Measurements from ENCODE around the gene AFAP1.

AFAP1 gene

DNA sequence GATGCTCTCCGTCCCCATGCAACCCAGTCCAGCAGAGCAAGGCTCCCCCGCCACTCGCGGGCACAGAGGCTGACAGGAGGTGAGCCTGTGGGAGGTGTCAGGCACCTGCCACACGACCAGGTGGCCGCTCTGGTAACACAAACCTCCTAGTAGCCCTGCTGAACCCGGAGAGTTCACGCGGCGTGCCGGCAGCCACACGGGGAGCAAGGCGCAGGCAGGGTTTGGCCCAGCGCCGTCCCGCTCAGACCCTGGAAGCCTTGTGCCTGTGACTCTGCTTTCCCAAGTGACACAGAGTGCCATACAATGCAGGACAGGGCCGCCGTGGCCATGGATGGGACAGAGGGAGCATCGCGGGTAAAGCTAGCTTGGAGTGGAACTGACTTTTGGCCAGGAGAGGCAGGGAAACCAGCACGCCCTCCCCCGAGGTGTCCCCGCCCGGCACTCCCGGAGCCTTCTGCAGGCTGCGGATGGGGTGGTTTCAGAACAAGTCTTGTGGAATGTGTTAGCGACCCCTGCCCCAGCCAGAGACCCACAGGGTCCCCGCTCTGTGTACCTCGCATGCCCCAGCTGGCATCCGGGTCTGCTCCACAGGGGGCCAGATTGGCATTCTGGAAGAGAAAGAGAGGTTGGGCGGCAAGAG, 44.7 kb upstream of the AFAP1 start:
- no peaks in the 10 kb centered on the region for H3K36me3 ChIP-seq (replicated peaks)
- TF ChIP-seq, protein P1, sequence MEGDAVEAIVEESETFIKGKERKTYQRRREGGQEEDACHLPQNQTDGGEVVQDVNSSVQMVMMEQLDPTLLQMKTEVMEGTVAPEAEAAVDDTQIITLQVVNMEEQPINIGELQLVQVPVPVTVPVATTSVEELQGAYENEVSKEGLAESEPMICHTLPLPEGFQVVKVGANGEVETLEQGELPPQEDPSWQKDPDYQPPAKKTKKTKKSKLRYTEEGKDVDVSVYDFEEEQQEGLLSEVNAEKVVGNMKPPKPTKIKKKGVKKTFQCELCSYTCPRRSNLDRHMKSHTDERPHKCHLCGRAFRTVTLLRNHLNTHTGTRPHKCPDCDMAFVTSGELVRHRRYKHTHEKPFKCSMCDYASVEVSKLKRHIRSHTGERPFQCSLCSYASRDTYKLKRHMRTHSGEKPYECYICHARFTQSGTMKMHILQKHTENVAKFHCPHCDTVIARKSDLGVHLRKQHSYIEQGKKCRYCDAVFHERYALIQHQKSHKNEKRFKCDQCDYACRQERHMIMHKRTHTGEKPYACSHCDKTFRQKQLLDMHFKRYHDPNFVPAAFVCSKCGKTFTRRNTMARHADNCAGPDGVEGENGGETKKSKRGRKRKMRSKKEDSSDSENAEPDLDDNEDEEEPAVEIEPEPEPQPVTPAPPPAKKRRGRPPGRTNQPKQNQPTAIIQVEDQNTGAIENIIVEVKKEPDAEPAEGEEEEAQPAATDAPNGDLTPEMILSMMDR (IDR thresholded peaks at IDR 0.05; ENCODE audit: low read depth, low read length, missing control alignments): no peak
- no peak overlapping the region for H3K4me3 ChIP-seq (ENCODE audit: low read depth, low read length)
- H3K27me3 ChIP-seq (replicated peaks): no peaks in the 10 kb centered on the region
- H3K27ac ChIP-seq: no peak overlapping the region
- in situ Hi-C loops (cut with HindIII; ENCODE audit: low pct_ligation_motif_present, low sequenced_read_pairs): no loop called here
- no peak for DNase-seq

DNA sequence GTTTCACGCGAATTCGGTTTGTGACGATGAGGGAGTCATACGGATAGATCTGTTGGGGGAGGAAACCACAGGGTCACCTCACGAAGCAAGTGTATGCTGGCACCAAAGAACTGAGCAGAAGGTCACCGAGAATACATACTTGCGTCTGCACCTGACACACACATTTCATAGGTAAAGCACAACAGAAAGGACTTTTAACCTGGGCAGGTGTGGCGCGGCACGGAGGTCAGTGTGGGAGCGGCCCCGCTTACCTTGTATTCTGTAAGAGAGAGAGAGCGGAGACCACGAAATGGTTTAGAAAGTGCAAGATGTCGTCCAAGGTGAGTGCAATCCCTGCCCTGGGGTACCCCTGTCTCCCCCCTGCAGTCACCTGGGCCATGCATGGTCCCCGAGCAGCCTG, 43.6 kb upstream of the AFAP1 start:
- Histone ChIP-seq H3K4me3 (ENCODE audit: low read depth, low read length) (no peak overlapping the region), H3K27me3 (replicated peaks) (no peaks in the 10 kb centered on the region), H3K27ac (no peak overlapping the region), H3K36me3 (replicated peaks) (no peaks in the 10 kb centered on the region)
- TF ChIP-seq, protein P1 (IDR thresholded peaks at IDR 0.05; ENCODE audit: low read depth, low read length, missing control alignments): no peak
- in situ Hi-C loops (cut with HindIII; ENCODE audit: low pct_ligation_motif_present, low sequenced_read_pairs): no loop called here
- no peak for DNase-seq

DNA sequence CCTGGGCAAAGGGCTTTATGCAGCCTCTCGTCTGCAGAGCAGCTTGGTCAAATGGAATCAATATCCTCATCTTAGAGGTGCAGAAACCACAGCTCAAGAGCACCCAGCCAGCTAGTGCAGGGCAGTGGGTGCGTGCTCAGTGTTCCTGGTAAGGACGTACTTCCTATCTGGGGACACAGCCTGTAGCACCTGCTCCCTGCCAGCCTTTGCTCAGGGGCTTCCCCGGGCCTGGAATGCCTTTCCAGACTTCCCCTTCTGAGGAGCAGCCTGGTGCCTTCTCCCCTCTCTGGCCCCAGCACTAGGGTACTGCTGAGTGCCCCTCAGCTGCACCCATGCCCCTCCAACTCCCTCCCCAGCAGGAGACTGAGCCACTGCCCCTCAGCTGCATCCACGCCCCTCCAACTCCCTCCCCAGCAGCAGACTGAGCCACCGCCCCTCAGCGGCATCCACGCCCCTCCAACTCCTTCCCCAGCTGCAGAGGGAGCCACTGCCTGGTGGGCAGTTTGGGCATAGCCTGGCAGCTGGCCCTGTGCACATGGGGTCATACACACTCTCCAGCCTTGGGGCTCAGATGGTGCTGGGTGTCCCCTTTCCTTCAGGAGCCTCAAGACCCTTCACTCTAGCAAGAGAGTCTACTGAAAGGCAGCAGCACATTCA, 42.2 kb upstream of the AFAP1 start:
- H3K27me3 ChIP-seq (replicated peaks): no peaks in the 10 kb centered on the region
- no peak for DNase-seq
- no peak overlapping the region for H3K27ac ChIP-seq
- H3K4me3 ChIP-seq (ENCODE audit: low read depth, low read length): no peak overlapping the region
- in situ Hi-C loops (cut with HindIII; ENCODE audit: low pct_ligation_motif_present, low sequenced_read_pairs): no loop called here
- H3K36me3 ChIP-seq (replicated peaks): no peaks in the 10 kb centered on the region
- TF ChIP-seq, protein P1 (IDR thresholded peaks at IDR 0.05; ENCODE audit: low read depth, low read length, missing control alignments): no peak

DNA sequence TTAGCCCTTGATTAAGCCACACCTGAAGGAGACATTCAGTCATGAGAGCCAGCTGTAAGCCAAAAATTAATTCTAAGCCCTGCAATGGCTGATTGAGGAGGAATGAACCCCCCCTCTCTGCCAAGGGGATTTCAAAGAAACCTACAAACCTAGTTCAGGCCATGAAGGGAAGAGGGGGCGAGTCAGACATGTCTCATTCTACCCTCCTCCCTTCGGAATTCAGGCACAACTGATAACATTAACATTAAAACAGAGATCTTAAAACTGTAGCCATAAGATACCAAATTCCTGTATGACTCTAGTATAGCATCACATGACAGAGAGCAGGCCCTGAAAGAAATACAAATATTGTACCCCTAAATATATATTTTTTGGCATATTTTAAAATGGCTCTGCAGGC, 40.4 kb upstream of the AFAP1 start:
- TF ChIP-seq, protein P1 (IDR thresholded peaks at IDR 0.05; ENCODE audit: low read depth, low read length, missing control alignments): no peak
- H3K27ac ChIP-seq: no peak overlapping the region
- DNase-seq: no peak
- H3K27me3 ChIP-seq (replicated peaks): no peaks in the 10 kb centered on the region
- H3K4me3 ChIP-seq (ENCODE audit: low read depth, low read length): no peak overlapping the region
- in situ Hi-C loops (cut with HindIII; ENCODE audit: low pct_ligation_motif_present, low sequenced_read_pairs): no loop called here
- no peaks in the 10 kb centered on the region for H3K36me3 ChIP-seq (replicated peaks)

DNA sequence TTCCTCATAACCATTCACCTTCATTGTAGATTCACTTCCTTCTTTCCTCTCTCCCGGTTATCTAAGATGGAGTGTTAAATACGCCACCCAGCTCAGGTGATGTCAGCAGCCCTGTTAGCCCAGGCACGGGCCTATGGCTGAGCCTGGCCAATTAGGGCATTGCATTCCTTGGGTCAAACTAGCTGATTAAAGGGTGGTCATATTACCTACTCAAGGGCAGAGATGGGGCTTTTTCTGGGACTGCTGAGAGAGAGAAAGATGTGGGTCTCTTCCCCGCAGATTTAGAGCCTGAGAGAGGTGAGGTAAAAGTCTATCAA, 39.9 kb upstream of the AFAP1 start:
- in situ Hi-C loops (cut with HindIII; ENCODE audit: low pct_ligation_motif_present, low sequenced_read_pairs): no loop called here
- H3K27ac ChIP-seq: no peak overlapping the region
- H3K27me3 ChIP-seq (replicated peaks): no peaks in the 10 kb centered on the region
- H3K4me3 ChIP-seq (ENCODE audit: low read depth, low read length): no peak overlapping the region
- TF ChIP-seq, protein P1 (IDR thresholded peaks at IDR 0.05; ENCODE audit: low read depth, low read length, missing control alignments): no peak
- no peak for DNase-seq
- H3K36me3 ChIP-seq (replicated peaks): no peaks in the 10 kb centered on the region

Data from brain microvascular endothelial cell (primary cell).